ENCODE measurements around the gene PNPO.
A peak's percentile ranks its signal among the peaks of the same experiment; 100 is the strongest.
"Not testable (repeated sequence)": the region's sequence is repeated elsewhere in the genome, so short reads cannot be mapped to it uniquely, and the experiment has no call there.

Gene PNPO

GRCh38 chr17:47980541-47980940 lies 39.2 kb downstream of the PNPO start:
- DNase-seq = peak; percentile 19

- DNase-seq = no peak
Measured at GRCh38 chr17:47981462-47981861, 40.1 kb downstream of the PNPO start.

GRCh38 chr17:47982091-47982617 lies 40.8 kb downstream of the PNPO start:
- no peak for DNase-seq

GRCh38 chr17:47982645-47983390 lies 41.4 kb downstream of the PNPO start:
- no peak for DNase-seq

GRCh38 chr17:47983492-47984223 lies 42.3 kb downstream of the PNPO start:
- DNase-seq = no peak

GRCh38 chr17:47986520-47986919 lies 45.1 kb downstream of the PNPO start:
- DNase-seq = no peak

GRCh38 chr17:47987240-47987835 lies 46.0 kb downstream of the PNPO start:
- DNase-seq = no peak

- not testable (repeated sequence) for DNase-seq
Measured at GRCh38 chr17:47988445-47988844, 47.1 kb downstream of the PNPO start.

- no peak for DNase-seq
Measured at GRCh38 chr17:47989159-47989558, 47.8 kb downstream of the PNPO start.

- no peak for DNase-seq
Measured at GRCh38 chr17:47989700-47990099, 48.3 kb downstream of the PNPO start.

- no peak for DNase-seq
Measured at GRCh38 chr17:47990962-47991731, 49.8 kb downstream of the PNPO start.

GRCh38 chr17:47992216-47992615 lies 50.8 kb downstream of the PNPO start:
- DNase-seq = no peak

GRCh38 chr17:47993031-47993564 lies 51.7 kb downstream of the PNPO start:
- DNase-seq = no peak

GRCh38 chr17:47993964-47994363 lies 52.6 kb downstream of the PNPO start:
- peak; percentile 13 for DNase-seq

GRCh38 chr17:47994724-47995123 lies 53.4 kb downstream of the PNPO start:
- DNase-seq = no peak

GRCh38 chr17:47995241-47995935 lies 54.0 kb downstream of the PNPO start:
- no peak for DNase-seq

- DNase-seq = no peak
Measured at GRCh38 chr17:47996201-47996600, 54.8 kb downstream of the PNPO start.

- no peak for DNase-seq
Measured at GRCh38 chr17:47997586-47997985, 56.2 kb downstream of the PNPO start.

GRCh38 chr17:47998044-47998443 lies 56.7 kb downstream of the PNPO start:
- DNase-seq = no peak

Measured in NCI-H2171 treated with DMSO at 0.1 percent for 48 hours (cell line).